Hepatocyte (in vitro differentiated cells): ENCODE data around the gene IL4R. TPM values are rescaled to one million over a fixed set of nuclear protein-coding genes. Genes with fewer than 3 reads are reported as not detected.

ENCODE experiments used
- DNase-seq: peaks from one replicate; pipeline ENCODE4 v3.0.0-alpha.2; 2016; ENCODE audit warnings: low spot score
- H2AFZ ChIP-seq: fragments of 200-600 bp; sonication (generic); 2 replicates; pipeline ENCODE4 v1.6.0; 2016; ENCODE audit warnings: antibody characterized with exemption, mild to moderate bottlenecking
- H3K27ac ChIP-seq: fragments of 200-600 bp; sonication (generic); 2 replicates; pipeline ENCODE4 v1.5.1; 2016; ENCODE audit warnings: mild to moderate bottlenecking
- H3K27me3 ChIP-seq: fragments of 200-600 bp; sonication (generic); 2 replicates; pipeline ENCODE4 v1.6.1; 2016
- H3K36me3 ChIP-seq: fragments of 200-600 bp; sonication (generic); replicated peaks from 2 replicates; pipeline ENCODE4 v1.5.1; 2016; ENCODE audit warnings: low read depth; ENCODE audit not compliant: insufficient read depth
- H3K4me1 ChIP-seq: fragments of 200-600 bp; sonication (generic); 2 replicates; pipeline ENCODE4 v1.5.1; 2016; ENCODE audit warnings: mild to moderate bottlenecking, moderate library complexity; ENCODE audit not compliant: insufficient read depth
- H3K4me2 ChIP-seq: fragments of 200-600 bp; sonication (generic); 2 replicates; pipeline ENCODE4 v1.6.0; 2016
- H3K4me3 ChIP-seq: fragments of 200-600 bp; sonication (generic); 2 replicates; pipeline ENCODE4 v1.5.1; 2016; ENCODE audit warnings: mild to moderate bottlenecking
- H3K79me2 ChIP-seq: fragments of 200-600 bp; sonication (generic); 2 replicates; pipeline ENCODE4 v1.6.0; 2017; ENCODE audit warnings: mild to moderate bottlenecking
- H3K9me2 ChIP-seq: fragments of 200-600 bp; sonication (generic); replicated peaks from 2 replicates; pipeline ENCODE4 v1.6.0; 2017; ENCODE audit warnings: mild to moderate bottlenecking; ENCODE audit not compliant: insufficient read depth
- H3K9me3 ChIP-seq: fragments of 200-600 bp; sonication (generic); 2 replicates; pipeline ENCODE4 v1.5.1; 2016; ENCODE audit warnings: low read depth, mild to moderate bottlenecking
- H4K20me1 ChIP-seq: fragments of 200-600 bp; sonication (generic); 2 replicates; pipeline ENCODE4 v1.6.0; 2016; ENCODE audit warnings: mild to moderate bottlenecking; ENCODE audit not compliant: insufficient read depth, poor library complexity, severe bottlenecking
- CTCF ChIP-seq: fragments of 200-600 bp; sonication (generic); IDR thresholded peaks from 2 replicates; pipeline ENCODE4 v1.5.1; 2016; ENCODE audit warnings: antibody characterized with exemption, mild to moderate bottlenecking; ENCODE audit not compliant: poor library complexity
- EZH2 ChIP-seq: fragments of 200-600 bp; sonication (generic); IDR thresholded peaks from 2 replicates; pipeline ENCODE4 v1.6.1; 2016; ENCODE audit warnings: antibody characterized with exemption, mild to moderate bottlenecking, borderline replicate concordance
- EZH2phosphoT487 ChIP-seq: fragments of 200-600 bp; sonication (generic); IDR thresholded peaks from one replicate; pipeline ENCODE4 v1.6.1; 2018; ENCODE audit warnings: antibody characterized with exemption, mild to moderate bottlenecking, low read depth, moderate library complexity; ENCODE audit not compliant: unreplicated experiment, severe bottlenecking
- WGBS: methylation state at CpG from one replicate; pipeline ENCODE4 v1.1.6; 2016; ENCODE audit warnings: low lambda C conversion rate; ENCODE audit errors: missing lambda C conversion rate; 5-methylcytosine and 5-hydroxymethylcytosine counted together
- polyA plus RNA-seq: library from polyadenylated mRNA; unstranded; fragments of >200 nt; fragmentation: Nextera tagmentation; extraction: Ambion mirVana; gene quantifications from 2 replicates; pipeline ENCODE4 v1.2.1, GENCODE V29; 2016
- total RNA-seq: library from RNA; depleted of rRNA; stranded (reverse); fragments of >200 nt; gene quantifications from 2 replicates; pipeline ENCODE4 v1.2.3, GENCODE V29; 2014

The IL4R gene
- total and polyA plus RNA-seq, 2 experiments from 2014 or later, result 22.3 to 23.6 TPM

- H3K4me1 ChIP-seq, result no peaks in the 10 kb centered on the region
- no peaks in the 10 kb centered on the region for H3K27me3 ChIP-seq
- no peaks in the 10 kb centered on the region for H3K79me2 ChIP-seq
- no peak for DNase-seq
- no peaks in the 10 kb centered on the region for H4K20me1 ChIP-seq
- WGBS, result 92% methylated on average over 20 of the region's 20 CpGs
- H3K4me2 ChIP-seq, result no peak overlapping the region
- no peak overlapping the region for H3K27ac ChIP-seq
- H3K9me2 ChIP-seq, result no peaks in the 10 kb centered on the region
- TF ChIP-seq CTCF (no peak), EZH2 (no peak), EZH2phosphoT487 (no peak)
- H3K9me3 ChIP-seq, result no peaks in the 10 kb centered on the region
- H3K4me3 ChIP-seq, result no peak overlapping the region
- H3K36me3 ChIP-seq, result no peaks in the 10 kb centered on the region
- no peak overlapping the region for H2AFZ ChIP-seq
These were observed 89.3 kb downstream of the IL4R start for GRCh38 chr16:27402964-27403600.

- no peak overlapping the region for H3K27ac ChIP-seq
- H3K79me2 ChIP-seq, result no peaks in the 10 kb centered on the region
- H3K36me3 ChIP-seq, result no peaks in the 10 kb centered on the region
- no peaks in the 10 kb centered on the region for H3K9me3 ChIP-seq
- WGBS, result 84% methylated on average over 6 of the region's 6 CpGs
- H3K9me2 ChIP-seq, result no peaks in the 10 kb centered on the region
- H3K27me3 ChIP-seq, result no peaks in the 10 kb centered on the region
- no peak for DNase-seq
- H3K4me2 ChIP-seq, result no peak overlapping the region
- H3K4me3 ChIP-seq, result no peak overlapping the region
- H3K4me1 ChIP-seq, result no peaks in the 10 kb centered on the region
- H2AFZ ChIP-seq, result no peak overlapping the region
- no peaks in the 10 kb centered on the region for H4K20me1 ChIP-seq
- TF ChIP-seq CTCF (no peak), EZH2 (no peak), EZH2phosphoT487 (no peak)
These were observed 89.8 kb downstream of the IL4R start for GRCh38 chr16:27403601-27403992.

GRCh38 chr16:27404163-27404823 is 90.5 kb downstream of the IL4R start:
- Histone ChIP-seq H3K9me3 (no peaks in the 10 kb centered on the region), H4K20me1 (no peaks in the 10 kb centered on the region), H3K27ac (no peak overlapping the region), H3K36me3 (no peaks in the 10 kb centered on the region), H3K4me2 (no peak overlapping the region), H3K4me1 (no peaks in the 10 kb centered on the region), H2AFZ (no peak overlapping the region), H3K79me2 (no peaks in the 10 kb centered on the region), H3K9me2 (no peaks in the 10 kb centered on the region), H3K27me3 (no peaks in the 10 kb centered on the region), H3K4me3 (no peak overlapping the region)
- no peak for TF ChIP-seq EZH2
- TF ChIP-seq EZH2phosphoT487, result no peak
- TF ChIP-seq CTCF, result no peak
- 90% methylated on average over 10 of the region's 10 CpGs for WGBS
- DNase-seq, result no peak
